Raji (cell line): Measurements from ENCODE around the gene TIE1.

Experiments
- POLR2A ChIP-seq: IDR thresholded peaks from 2 replicates; pipeline ENCODE4 v1.6.1; 2011; ENCODE audit warnings: low read depth, low read length, control low read depth; ENCODE audit not compliant: insufficient read depth

The TIE1 gene

DNA sequence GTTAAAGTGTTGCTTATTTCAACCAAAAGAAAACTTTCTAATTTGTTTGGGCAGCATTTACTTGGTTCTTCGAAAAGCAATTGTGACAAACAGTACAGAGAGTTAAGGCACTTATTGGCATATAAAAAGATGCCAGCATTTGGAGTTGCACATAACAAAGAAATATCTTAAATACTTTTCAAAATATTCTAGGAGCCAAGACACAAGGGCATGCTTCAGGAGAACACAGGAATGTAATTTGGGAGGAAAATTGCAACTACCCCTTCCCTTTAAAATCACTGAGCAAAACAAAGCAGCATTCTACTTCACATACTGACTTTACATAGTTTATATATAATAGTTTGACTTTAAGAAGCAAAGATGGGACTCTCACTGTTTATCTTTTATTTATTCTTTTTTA is 4.6 kb upstream of the TIE1 start:
- no peak for TF ChIP-seq POLR2A

DNA sequence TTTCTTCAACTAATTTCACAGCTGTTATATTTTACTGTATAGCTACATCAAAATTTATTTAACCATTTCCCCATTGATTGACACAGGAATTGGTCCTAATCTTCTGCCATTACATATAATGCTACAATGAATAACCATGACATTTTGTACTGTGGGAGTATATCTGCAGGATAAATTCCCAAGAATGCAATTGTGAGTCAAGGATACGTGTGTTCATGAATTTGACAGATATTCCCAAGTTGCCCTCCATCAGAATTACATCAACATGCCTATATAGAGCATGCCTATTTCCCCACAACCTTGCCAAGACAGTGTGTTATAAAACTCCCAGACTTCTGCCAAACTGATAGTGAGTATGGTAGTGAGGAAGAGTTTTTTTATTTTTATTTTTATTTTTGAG is 2.7 kb upstream of the TIE1 start:
- TF ChIP-seq POLR2A: no peak

DNA sequence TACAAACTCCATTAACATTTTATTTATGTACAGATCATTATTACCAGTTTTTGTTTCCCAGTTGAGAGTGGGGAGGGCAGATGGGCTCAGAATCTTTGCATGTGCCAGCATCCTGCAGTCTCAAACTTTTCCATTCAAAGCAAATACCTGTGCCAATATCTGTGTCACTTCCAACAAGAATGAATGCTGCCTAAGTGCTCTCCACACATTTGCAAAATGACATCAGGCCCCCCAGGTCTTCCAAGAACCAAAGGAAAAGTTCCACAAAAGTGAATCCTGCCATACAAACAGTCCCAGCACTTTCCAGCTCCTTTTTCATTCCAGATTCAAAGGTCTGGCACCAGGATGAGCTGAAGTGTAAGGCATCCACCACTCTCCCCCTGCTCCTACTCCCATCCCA is 1.7 kb upstream of the TIE1 start:
- no peak for TF ChIP-seq POLR2A

DNA sequence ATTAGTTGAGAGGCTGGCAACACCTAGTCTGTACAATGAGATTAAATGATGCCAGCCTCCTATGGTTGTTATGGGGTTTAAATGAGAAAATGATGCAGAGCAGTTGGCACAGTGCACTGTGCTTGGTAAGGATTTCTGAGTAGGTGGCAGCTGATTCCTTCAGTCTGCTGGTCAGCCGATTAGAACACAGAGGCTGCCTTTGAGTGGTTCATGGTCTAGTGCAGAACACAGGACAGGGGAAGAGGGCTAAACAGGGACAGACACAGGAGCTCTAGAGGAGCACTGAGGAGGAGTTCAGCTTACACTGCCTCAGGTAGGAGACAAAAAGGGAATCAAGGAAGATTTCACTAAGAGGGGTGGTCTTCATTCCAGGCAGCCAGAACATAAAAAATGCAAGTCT is 1.4 kb downstream of the TIE1 start:
- TF ChIP-seq POLR2A: no peak

- no peak for TF ChIP-seq POLR2A
Observed at GRCh38 chr1:43302721-43303470, 2.1 kb downstream of the TIE1 start.

DNA sequence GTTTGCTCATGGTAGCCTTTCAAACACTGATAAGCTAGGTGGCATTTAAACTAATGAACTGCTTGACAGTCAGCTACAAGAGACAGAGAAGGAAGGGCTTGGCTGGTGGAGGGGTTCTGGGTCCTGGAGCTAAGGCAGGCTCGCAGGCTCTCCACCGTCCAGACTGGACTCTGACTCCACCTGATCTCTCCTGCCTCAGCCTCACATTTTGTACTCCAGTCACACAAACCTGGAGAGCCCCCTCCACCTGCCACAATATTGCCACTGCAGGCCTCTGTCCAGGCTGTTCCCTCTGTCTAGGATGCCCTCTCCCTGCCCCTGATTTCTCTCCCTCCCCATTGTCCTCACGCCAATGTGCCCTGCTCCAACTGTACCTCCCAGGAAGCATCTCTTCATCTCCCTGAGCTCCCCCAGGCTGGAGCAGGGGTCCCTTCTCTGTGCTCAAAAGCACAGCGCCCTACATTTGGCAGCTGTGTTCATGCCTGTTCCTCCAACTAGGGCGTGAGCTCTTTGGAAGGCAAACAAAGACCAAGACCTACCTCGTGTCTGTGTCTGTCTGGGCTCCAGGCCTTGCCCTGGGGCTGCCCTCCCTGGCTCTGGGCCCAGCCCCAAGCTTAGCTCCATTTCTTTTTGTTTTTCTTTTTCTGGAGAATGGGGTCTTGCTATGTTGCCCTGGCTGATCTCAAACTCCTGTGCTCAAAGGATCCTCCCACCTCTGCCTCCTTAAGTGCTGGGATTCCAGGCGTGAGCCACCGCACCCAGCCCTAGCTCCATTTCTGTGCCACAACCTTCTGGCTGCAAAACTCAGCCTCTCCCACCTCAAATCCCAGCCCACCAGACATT is 2.9 kb downstream of the TIE1 start:
- no peak for TF ChIP-seq POLR2A

DNA sequence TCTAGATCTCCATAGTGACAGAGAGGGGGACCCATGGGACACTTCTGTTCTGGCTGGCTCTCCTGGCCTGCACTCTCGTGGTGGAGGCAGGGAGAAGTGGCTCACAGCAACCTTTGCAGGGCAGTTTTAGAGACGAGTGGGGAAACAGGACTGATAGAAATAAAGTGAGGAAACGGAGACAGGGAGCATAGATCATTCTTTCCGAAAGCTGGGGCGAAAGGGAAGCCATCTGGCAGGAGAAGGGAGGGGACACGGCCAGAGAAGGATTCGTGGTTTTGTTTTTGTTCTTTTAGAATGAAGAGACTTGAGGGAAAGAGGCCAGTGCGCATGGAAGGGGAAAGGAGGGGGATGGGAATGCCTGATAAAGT is 3.5 kb downstream of the TIE1 start:
- no peak for TF ChIP-seq POLR2A

DNA sequence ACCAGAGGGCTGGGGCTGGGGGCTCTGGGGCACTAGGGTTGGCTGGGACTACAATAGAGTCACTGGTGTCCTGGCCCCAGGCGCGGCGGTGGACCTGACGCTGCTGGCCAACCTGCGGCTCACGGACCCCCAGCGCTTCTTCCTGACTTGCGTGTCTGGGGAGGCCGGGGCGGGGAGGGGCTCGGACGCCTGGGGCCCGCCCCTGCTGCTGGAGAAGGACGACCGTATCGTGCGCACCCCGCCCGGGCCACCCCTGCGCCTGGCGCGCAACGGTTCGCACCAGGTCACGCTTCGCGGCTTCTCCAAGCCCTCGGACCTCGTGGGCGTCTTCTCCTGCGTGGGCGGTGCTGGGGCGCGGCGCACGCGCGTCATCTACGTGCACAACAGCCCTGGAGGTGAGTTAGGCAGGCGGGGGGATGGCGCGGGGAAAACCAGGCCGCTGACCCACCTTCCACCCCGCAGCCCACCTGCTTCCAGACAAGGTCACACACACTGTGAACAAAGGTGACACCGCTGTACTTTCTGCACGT is 4.1 kb downstream of the TIE1 start:
- TF ChIP-seq POLR2A: no peak

DNA sequence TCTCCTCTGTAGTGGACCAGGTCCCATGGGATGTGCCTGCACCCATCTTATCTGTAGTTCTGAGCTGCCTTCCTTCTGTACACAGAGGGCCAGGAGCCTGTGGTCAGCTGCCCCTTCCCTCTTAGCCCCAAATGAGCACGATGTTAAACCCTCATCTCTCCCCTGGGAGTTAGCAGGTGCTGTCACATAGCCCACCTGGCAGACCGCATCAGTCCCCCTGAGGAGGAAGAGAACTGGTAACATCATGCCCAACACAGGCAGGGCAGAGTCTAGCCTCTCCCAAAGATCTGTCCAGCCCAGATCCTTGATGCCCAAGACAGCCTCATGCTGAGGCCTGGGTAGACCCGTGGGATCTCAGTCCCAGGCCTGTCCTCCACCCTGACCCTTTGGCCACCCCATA is 4.7 kb downstream of the TIE1 start:
- no peak for TF ChIP-seq POLR2A

DNA sequence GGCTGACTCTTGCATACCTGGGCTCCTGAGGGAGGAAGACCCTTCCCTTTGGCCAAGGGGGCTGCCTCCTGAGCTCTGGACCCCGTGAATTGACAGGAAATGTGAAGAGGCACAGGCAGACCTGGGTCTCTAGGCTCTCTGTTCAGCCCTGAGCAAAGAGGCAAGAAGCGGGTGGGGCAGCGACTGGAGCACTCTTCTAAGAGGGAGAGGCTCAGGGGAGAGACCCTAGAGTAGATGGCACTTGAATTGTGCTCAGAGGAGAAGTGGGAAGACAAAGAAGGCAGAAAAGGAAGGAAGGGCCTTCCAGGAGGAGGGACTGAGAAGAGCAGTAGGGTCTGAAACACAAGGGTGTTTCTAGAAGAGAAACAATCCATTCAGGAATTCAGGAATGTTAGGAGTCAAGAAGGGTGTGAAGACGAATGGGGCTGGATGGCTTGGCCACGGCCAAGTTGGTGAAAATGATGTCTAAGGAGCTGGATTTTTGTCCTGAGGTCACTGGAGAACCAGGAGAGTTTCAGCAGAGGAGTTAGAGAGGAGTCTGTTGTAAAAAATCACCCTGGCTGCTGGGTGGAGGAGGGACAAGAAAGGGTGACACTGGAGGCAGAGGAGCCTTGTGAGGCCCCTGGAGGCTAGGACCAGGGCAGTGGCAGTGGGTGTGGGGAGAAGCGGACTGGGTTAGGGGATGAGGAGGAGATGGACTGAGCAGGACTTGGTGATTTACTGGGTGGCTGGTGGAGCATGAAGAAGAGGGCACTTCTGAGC is 5.3 kb downstream of the TIE1 start:
- TF ChIP-seq POLR2A: no peak

DNA sequence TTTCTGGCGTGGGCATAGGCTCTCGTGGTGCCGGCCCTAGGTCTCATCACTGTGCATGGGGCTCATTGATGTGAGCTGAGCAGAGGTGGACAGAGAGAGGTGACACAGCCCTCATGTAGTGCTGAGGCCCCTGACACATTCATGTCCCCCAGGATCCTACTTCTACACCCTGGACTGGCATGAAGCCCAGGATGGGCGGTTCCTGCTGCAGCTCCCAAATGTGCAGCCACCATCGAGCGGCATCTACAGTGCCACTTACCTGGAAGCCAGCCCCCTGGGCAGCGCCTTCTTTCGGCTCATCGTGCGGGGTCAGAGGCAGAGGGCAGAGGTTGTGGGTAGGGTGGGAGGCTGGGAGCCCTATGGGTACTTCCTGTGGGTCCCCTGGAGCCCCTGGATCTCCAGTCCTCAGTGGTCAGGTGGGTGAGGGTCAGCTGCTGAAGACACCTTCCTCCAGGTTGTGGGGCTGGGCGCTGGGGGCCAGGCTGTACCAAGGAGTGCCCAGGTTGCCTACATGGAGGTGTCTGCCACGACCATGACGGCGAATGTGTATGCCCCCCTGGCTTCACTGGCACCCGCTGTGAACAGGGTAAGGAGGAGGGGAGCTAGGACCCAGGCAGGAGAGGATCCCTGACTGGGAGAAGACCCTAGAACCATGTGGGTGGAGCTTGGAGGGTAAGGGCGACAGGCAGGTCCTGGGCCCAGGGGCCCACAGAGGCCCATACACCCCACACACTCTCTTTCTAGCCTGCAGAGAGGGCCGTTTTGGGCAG is 6.1 kb downstream of the TIE1 start:
- no peak for TF ChIP-seq POLR2A

DNA sequence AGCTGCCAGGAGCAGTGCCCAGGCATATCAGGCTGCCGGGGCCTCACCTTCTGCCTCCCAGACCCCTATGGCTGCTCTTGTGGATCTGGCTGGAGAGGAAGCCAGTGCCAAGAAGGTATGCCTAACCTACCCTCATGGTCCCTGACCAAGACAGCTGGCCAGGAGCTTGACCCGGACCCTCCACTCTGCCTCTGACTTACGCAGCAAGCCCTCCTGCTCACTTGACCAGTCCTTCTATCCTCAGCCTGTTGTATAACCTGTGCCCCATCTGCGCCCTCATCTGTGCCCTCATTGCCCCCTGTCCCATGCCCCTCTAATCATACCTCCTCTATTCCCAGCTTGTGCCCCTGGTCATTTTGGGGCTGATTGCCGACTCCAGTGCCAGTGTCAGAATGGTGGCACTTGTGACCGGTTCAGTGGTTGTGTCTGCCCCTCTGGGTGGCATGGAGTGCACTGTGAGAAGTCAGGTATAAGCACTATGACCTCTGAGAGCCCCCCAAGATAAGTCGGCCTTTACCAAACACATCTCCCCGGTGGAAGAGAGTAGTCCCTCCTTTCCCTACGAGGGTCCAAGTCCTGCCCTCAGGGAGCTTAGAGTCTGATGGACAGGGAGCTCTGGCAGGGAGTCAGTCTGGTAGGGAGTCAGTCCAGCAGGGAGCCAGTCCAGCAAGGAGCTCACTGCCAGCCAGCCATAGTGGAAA is 6.8 kb downstream of the TIE1 start:
- TF ChIP-seq POLR2A: no peak

GRCh38 chr1:43308635-43309404 is 8.0 kb downstream of the TIE1 start:
- TF ChIP-seq POLR2A: no peak
